SK-N-MC (cell line): ENCODE data around the gene ZNF207.

Experiments
- EZH2 ChIP-seq: fragments of 200-600 bp; sonication (generic); IDR thresholded peaks from one replicate; pipeline ENCODE4 v1.6.1; 2017; ENCODE audit warnings: antibody characterized with exemption
- POLR2AphosphoS5 ChIP-seq: IDR thresholded peaks from 2 replicates; pipeline ENCODE4 v1.6.1; 2012; ENCODE audit warnings: mild to moderate bottlenecking, low read depth, low read length, borderline replicate concordance

- no peak for TF ChIP-seq POLR2AphosphoS5
- TF ChIP-seq EZH2: no peak
Measured at GRCh38 chr17:32319548-32319905, 30.4 kb upstream of the ZNF207 start.
